ENCODE measurements around the gene ZFHX3.

Gene ZFHX3

DNA sequence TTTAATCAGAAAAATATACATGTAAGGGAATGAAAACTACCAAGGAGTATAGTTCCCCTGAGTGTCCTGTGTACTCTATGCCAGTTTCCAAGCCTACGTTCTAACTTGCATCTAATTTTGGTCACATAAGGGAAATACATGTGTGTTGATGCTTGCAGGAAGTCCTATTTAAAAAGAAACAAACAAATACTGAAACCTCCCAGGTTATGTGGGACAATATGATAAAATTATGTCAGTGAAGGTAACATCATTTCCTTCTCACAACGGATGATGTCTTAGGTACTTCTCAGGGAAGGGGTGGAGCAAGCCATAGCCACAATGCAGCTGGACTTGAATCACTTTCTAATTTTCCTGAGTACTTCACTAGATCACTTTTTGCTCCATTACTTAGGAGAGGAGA is 115.9 kb downstream of the ZFHX3 start:
- Histone ChIP-seq H3K9me3 (ENCODE audit: insufficient read depth, low read depth, low read length) (no peaks in the 10 kb centered on the region), H3K27ac (ENCODE audit: low read length) (no peak overlapping the region), H3K36me3 (ENCODE audit: insufficient read depth, low read depth, low read length) (no peaks in the 10 kb centered on the region), H3K4me3 (ENCODE audit: low read length) (no peak overlapping the region), H3K9ac (ENCODE audit: low read depth, low read length) (no peak overlapping the region), H3K27me3 (ENCODE audit: insufficient read depth, low read length) (no peaks in the 10 kb centered on the region), H3K4me1 (ENCODE audit: insufficient read depth, low read length) (peaks cover 14% of the 10 kb centered on the region)

DNA sequence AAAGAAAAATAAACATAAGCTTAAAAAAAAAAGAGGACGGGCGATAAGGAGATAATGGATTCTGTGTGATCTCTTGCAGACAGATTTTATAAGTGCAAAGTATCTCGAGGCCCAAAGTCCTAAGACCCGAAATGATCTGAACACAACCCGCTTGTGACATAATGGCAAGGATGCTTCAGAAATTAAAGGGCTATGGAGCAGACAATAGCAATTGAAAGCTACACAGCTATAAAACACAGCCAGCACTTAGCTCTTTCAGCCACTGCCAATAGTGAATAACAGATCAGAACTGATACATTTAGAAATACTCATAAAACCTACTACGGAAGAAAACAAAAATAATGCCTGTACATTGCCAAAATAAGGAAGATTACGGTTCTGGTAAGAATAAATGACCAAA is 117.5 kb downstream of the ZFHX3 start:
- Histone ChIP-seq H3K27me3 (ENCODE audit: insufficient read depth, low read length) (no peaks in the 10 kb centered on the region), H3K36me3 (ENCODE audit: insufficient read depth, low read depth, low read length) (no peaks in the 10 kb centered on the region), H3K4me1 (ENCODE audit: insufficient read depth, low read length) (peaks cover 14% of the 10 kb centered on the region), H3K9ac (ENCODE audit: low read depth, low read length) (no peak overlapping the region), H3K9me3 (ENCODE audit: insufficient read depth, low read depth, low read length) (no peaks in the 10 kb centered on the region), H3K4me3 (ENCODE audit: low read length) (no peak overlapping the region), H3K27ac (ENCODE audit: low read length) (no peak overlapping the region)

DNA sequence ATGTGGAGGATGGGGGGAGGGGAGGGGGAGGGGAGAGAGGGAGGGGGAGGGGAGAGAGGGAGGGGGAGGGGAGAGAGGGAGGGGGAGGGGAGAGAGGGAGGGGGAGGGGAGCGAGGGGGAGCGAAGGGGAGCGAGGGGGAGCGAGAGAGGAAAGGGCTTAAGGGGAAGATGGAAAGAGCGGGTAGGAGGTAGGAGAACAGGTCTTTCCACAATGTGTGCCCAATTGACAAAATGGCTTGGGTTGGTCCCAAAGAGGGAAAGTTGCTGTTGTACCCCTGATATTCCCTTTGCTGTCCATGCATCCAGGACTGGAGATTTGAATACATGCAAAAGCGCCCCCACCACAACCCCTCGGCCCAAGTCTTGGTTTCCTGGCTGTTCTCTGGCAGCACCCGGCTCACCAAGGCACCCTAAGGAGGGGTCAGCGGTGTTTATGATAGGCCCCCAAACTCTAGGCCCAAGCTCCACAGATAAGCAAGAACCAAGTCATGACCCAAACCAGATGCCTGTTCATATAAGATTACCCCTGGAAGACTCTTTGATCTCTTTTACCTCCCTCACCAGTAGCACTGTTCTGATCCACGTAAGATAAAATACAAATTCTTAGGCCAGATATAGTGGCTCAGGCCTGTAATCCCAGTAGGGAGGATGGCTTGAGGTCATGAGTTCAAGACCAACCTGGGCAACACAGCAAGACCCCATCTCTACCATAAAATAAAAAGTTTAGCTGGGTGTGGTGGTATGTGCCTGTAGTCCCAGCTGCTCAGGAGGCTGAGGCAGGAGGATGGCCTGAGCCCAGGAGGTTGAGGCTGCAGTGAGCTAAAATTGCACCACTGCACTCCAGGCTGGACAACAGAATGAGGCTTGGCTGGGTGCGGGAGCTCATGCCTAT is 119.6 kb downstream of the ZFHX3 start:
- Histone ChIP-seq H3K36me3 (ENCODE audit: insufficient read depth, low read depth, low read length) (no peaks in the 10 kb centered on the region), H3K4me1 (ENCODE audit: insufficient read depth, low read length) (peaks cover 14% of the 10 kb centered on the region), H3K9me3 (ENCODE audit: insufficient read depth, low read depth, low read length) (no peaks in the 10 kb centered on the region), H3K9ac (ENCODE audit: low read depth, low read length) (no peak overlapping the region), H3K27me3 (ENCODE audit: insufficient read depth, low read length) (no peaks in the 10 kb centered on the region), H3K4me3 (ENCODE audit: low read length) (no peak overlapping the region), H3K27ac (ENCODE audit: low read length) (no peak overlapping the region)

DNA sequence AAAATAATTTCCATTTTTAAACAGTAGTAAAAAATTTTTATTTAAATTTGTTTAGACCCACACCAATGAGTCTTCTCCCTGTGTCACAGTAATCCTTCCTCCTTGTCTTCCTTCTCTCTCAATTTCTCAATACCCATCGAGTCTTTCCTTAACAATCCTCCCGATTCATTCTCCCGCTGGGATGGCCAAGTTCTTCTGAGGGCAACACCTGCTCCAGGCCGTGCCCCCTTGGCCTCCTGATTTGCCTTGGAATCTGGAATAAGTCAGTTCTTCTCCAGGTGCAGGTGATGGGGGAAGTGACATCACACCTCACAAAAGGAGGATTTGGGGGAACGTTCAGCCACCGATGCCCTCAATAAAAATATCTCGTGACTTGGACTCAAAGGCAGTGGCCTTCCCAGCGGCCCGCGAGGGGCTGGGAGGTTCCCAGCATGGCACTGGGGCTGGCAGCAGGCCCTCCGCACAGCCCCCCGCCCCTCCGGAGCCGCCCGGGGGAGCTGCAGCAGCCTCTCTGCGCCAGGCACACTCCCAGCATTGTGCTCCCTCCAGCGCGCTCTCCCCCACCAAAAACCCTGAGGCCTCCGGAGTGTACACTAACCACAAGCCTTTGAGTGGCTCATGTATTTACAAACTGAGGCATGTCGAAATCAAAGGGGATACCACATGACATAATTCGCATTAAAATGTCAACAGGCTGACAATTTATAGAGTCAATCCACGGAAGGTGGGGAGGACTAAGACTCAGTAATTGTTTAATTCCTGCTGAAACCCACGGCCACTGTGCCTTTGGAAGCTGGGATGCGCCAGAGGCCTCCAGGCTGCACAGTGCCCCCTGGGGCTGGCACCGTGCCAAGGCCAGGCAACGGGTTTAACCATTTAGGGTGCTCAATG is 120.5 kb downstream of the ZFHX3 start:
- Histone ChIP-seq H3K9me3 (ENCODE audit: insufficient read depth, low read depth, low read length) (no peaks in the 10 kb centered on the region), H3K4me3 (ENCODE audit: low read length) (no peak overlapping the region)

DNA sequence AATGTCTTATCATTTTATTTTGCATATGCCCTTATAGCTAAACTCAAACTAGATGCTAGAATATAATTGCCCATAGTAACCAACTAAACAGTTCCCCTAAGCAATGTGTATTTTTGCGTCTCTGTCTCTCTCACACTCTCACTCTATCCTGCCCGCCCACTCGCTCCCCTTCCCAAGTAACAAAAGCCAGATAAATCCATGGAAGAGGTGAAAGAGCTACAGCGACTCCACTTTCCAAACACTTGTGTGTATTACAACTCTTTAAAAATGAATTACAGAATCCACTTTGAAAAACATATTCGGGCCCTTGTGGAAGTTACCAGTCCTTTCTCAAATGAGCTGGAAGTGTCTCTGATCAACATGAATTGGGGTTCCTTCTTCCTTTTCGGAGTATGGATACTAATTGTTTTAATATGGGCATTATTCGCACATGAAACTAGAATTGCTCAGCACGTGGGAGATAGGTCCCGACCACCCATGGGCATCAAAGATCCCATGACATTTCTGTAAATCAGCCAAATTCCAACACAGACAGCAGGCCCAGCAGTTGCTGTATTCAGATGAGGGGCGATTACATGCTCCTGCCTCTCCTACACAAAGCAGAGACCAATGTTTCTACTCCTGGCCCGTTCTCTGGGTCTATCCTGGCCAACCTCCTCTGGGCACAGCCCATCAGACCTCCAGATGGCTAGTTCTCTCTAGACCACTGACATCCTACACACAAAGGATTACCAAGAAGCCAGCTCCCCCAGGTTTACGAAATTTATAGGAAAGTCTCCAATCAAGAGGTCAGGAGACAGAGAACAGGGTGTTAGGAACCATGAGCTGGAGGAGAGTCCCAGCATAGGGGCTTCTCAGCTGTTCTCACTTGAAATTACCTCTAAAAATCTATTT is 121.5 kb downstream of the ZFHX3 start:
- Histone ChIP-seq H3K27me3 (ENCODE audit: insufficient read depth, low read length) (no peaks in the 10 kb centered on the region), H3K36me3 (ENCODE audit: insufficient read depth, low read depth, low read length) (no peaks in the 10 kb centered on the region), H3K4me1 (ENCODE audit: insufficient read depth, low read length) (peaks cover 7% of the 10 kb centered on the region), H3K9me3 (ENCODE audit: insufficient read depth, low read depth, low read length) (no peaks in the 10 kb centered on the region), H3K4me3 (ENCODE audit: low read length) (no peak overlapping the region), H3K9ac (ENCODE audit: low read depth, low read length) (no peak overlapping the region), H3K27ac (ENCODE audit: low read length) (no peak overlapping the region)

More for the DNA sequence above, 120.5 kb downstream of the ZFHX3 start:
- no peak overlapping the region for H3K27ac ChIP-seq (ENCODE audit: low read length)
- H3K36me3 ChIP-seq (ENCODE audit: insufficient read depth, low read depth, low read length): no peaks in the 10 kb centered on the region
- no peak overlapping the region for H3K9ac ChIP-seq (ENCODE audit: low read depth, low read length)
- H3K27me3 ChIP-seq (ENCODE audit: insufficient read depth, low read length): no peaks in the 10 kb centered on the region
- peaks cover 14% of the 10 kb centered on the region for H3K4me1 ChIP-seq (ENCODE audit: insufficient read depth, low read length)

DNA sequence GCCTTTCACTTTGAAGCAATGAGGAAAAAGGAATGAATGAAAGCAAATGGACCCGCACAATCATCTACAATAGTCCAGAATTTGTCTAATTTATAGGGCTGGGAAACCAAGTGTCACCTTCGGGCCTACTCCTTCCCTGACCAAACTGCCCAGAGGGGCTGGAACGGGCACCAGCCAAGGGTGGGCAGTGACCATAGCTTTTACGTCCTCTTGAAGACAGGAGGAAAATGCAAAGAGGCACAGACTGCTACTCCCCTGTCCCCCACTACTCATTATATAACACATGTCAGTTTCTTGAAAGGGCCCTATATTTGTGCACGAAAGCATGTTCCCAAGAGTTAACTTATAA is 122.3 kb downstream of the ZFHX3 start:
- Histone ChIP-seq H3K9me3 (ENCODE audit: insufficient read depth, low read depth, low read length) (no peaks in the 10 kb centered on the region), H3K9ac (ENCODE audit: low read depth, low read length) (no peak overlapping the region), H3K27ac (ENCODE audit: low read length) (no peak overlapping the region), H3K4me3 (ENCODE audit: low read length) (no peak overlapping the region), H3K27me3 (ENCODE audit: insufficient read depth, low read length) (no peaks in the 10 kb centered on the region), H3K4me1 (ENCODE audit: insufficient read depth, low read length) (no peaks in the 10 kb centered on the region), H3K36me3 (ENCODE audit: insufficient read depth, low read depth, low read length) (no peaks in the 10 kb centered on the region)

DNA sequence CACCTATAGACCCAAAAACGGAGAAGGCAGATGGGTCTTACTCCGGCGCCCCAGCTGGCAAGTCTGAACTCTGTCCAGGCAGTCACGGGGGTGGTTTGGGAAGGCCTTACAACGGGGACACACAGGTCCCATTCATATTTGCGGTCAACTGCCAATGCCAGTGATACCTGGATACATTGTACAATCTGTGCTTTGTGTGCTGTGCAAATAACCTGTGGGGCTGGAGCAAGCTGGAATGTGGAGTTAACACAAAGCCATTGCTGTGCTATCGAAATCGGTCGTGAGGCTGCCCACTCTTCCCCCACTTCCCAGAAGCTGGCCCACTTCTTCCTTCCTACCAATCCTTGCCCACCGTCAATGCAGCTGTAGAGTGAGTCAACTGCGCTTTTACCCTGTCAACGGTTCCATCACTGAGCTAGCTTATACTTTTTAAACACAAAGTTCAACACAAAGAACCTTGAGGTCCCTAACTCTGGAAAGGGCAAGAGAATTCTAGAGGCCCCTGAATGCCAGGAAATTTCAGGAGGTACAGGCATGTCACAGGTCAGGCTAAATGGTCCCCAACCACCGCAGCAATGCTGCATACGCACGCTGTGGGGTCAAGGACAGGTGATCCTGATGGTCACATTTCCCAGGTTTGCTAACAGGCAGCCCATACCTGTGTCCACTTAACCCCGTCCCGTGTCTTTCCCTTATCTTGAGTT is 122.8 kb downstream of the ZFHX3 start:
- H3K27me3 ChIP-seq (ENCODE audit: insufficient read depth, low read length): no peaks in the 10 kb centered on the region
- H3K27ac ChIP-seq (ENCODE audit: low read length): no peak overlapping the region
- H3K4me1 ChIP-seq (ENCODE audit: insufficient read depth, low read length): no peaks in the 10 kb centered on the region
- no peaks in the 10 kb centered on the region for H3K36me3 ChIP-seq (ENCODE audit: insufficient read depth, low read depth, low read length)
- no peak overlapping the region for H3K4me3 ChIP-seq (ENCODE audit: low read length)
- H3K9me3 ChIP-seq (ENCODE audit: insufficient read depth, low read depth, low read length): no peaks in the 10 kb centered on the region
- H3K9ac ChIP-seq (ENCODE audit: low read depth, low read length): no peak overlapping the region

DNA sequence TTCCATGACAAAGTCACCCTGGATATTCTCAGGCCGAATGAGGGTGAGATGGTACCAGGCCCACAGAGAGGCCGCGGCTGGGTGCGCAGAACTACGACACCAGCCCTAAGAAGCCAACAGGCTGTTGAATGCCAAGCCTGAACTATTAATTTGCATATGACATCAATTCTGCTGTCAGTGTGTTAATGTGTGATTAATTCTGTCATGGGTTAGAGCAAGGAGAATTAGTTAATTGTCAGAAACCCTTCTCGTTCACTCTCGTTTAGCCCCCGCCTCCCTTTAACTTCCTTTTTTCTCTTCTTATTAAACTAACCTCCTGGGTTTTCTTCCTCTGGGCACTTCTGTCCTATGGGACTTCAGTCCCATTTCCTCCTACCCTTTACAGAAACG is 123.4 kb downstream of the ZFHX3 start:
- no peak overlapping the region for H3K9ac ChIP-seq (ENCODE audit: low read depth, low read length)
- H3K27me3 ChIP-seq (ENCODE audit: insufficient read depth, low read length): no peaks in the 10 kb centered on the region
- no peaks in the 10 kb centered on the region for H3K36me3 ChIP-seq (ENCODE audit: insufficient read depth, low read depth, low read length)
- no peak overlapping the region for H3K27ac ChIP-seq (ENCODE audit: low read length)
- no peak overlapping the region for H3K4me3 ChIP-seq (ENCODE audit: low read length)
- H3K4me1 ChIP-seq (ENCODE audit: insufficient read depth, low read length): no peaks in the 10 kb centered on the region
- no peaks in the 10 kb centered on the region for H3K9me3 ChIP-seq (ENCODE audit: insufficient read depth, low read depth, low read length)

DNA sequence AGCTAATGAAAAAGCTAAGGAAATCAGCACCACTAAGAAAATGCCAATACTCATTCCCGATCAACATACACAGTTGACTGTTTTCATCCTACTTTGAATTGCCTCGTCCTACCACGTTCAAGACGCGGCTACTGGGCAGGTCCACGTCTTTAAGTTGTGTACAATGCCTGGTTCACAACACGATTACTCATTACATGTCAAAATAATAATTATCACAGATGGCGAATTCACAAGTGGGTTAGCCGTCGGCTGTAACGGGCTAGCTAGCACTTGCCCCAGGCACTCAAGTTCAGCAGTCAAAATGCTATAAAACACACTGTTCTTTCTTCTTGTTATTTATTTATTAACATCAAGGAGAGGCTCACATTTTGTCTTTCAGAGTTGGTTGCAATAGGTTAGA is 124.2 kb downstream of the ZFHX3 start:
- Histone ChIP-seq H3K9me3 (ENCODE audit: insufficient read depth, low read depth, low read length) (no peaks in the 10 kb centered on the region), H3K27ac (ENCODE audit: low read length) (no peak overlapping the region), H3K27me3 (ENCODE audit: insufficient read depth, low read length) (no peaks in the 10 kb centered on the region), H3K9ac (ENCODE audit: low read depth, low read length) (no peak overlapping the region), H3K36me3 (ENCODE audit: insufficient read depth, low read depth, low read length) (no peaks in the 10 kb centered on the region), H3K4me1 (ENCODE audit: insufficient read depth, low read length) (no peaks in the 10 kb centered on the region), H3K4me3 (ENCODE audit: low read length) (no peak overlapping the region)

DNA sequence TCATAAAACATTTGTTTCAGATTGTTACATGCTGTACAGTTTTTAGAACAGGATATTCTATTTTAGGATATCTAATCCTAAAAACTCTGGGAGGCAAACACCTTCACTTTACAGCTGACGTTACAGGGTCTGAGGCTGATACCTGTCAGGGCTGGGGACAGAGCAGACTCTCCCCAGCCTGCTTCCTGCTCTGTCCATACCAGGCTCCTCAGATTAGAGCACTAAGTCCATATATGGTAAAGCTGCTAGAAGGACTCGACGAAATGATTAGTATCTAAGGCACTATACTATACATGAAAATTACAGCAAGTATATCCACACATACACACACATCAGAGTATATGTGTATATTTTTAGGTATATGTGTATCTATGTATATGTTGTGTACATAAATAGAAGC is 125.2 kb downstream of the ZFHX3 start:
- no peak overlapping the region for H3K4me3 ChIP-seq (ENCODE audit: low read length)
- no peaks in the 10 kb centered on the region for H3K9me3 ChIP-seq (ENCODE audit: insufficient read depth, low read depth, low read length)
- no peaks in the 10 kb centered on the region for H3K27me3 ChIP-seq (ENCODE audit: insufficient read depth, low read length)
- no peak overlapping the region for H3K27ac ChIP-seq (ENCODE audit: low read length)
- no peak overlapping the region for H3K9ac ChIP-seq (ENCODE audit: low read depth, low read length)
- H3K4me1 ChIP-seq (ENCODE audit: insufficient read depth, low read length): no peaks in the 10 kb centered on the region
- H3K36me3 ChIP-seq (ENCODE audit: insufficient read depth, low read depth, low read length): no peaks in the 10 kb centered on the region

DNA sequence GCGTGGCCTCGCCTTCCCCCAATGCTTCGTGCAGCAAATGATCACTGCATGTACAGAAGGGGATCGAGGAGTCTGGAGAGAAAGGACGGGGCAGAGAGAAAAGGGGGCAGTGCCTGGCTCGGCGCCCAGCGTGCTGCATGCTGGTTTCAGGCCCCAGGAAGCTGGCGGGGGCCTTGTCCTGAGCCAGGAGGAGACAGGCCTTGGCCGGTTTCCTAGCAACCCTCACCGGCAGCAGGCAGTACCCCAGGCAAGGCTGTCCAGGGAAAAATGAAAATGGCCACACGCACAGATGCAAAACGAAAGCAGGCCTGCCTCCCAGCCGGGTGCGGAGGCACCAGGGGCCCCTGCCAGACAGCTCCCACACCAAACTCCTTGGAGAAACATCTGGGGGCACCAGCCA is 126.3 kb downstream of the ZFHX3 start:
- H3K27ac ChIP-seq (ENCODE audit: low read length): no peak overlapping the region
- H3K27me3 ChIP-seq (ENCODE audit: insufficient read depth, low read length): no peaks in the 10 kb centered on the region
- H3K4me1 ChIP-seq (ENCODE audit: insufficient read depth, low read length): no peaks in the 10 kb centered on the region
- H3K9ac ChIP-seq (ENCODE audit: low read depth, low read length): no peak overlapping the region
- no peak overlapping the region for H3K4me3 ChIP-seq (ENCODE audit: low read length)
- no peaks in the 10 kb centered on the region for H3K9me3 ChIP-seq (ENCODE audit: insufficient read depth, low read depth, low read length)
- no peaks in the 10 kb centered on the region for H3K36me3 ChIP-seq (ENCODE audit: insufficient read depth, low read depth, low read length)

Data from iPS-20b (cell line).